SW480 (cell line): Measurements from ENCODE around the gene BFSP2.

Experiments
- DNase-seq: peaks from one replicate; pipeline ENCODE4 v3.0.0-alpha.2; 2016; ENCODE audit warnings: low spot score

BFSP2 gene

GRCh38 chr3:133383741-133384140 is 16.1 kb upstream of the BFSP2 start:
- no peak for DNase-seq

GRCh38 chr3:133384331-133385027 is 15.4 kb upstream of the BFSP2 start:
- DNase-seq: peak; percentile 50

- DNase-seq: no peak
Measured at GRCh38 chr3:133386876-133387275, 13.0 kb upstream of the BFSP2 start.

DNA sequence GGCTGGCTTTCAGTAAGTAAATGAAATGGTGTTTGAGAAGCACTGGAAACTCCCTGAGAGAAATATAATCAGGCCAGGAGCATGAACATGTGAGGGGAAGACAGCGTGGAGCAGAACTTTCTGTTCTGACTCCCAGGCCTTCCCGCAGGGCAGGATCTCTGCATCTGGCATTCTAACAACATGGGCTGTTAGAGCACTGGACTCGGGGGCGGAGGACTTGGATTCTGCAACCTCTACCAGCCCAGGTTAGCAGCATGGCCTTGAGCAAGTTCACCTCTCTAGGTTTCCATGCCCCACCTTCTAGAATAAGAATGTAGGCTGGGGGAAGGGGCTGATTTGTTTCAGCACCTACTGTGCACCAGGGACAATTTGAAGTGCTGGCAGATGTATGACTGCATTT is 12.5 kb upstream of the BFSP2 start:
- no peak for DNase-seq

- DNase-seq: no peak
Measured at GRCh38 chr3:133388696-133389395, 11.0 kb upstream of the BFSP2 start.

- no peak for DNase-seq
Measured at GRCh38 chr3:133390715-133391114, 9.1 kb upstream of the BFSP2 start.

DNA sequence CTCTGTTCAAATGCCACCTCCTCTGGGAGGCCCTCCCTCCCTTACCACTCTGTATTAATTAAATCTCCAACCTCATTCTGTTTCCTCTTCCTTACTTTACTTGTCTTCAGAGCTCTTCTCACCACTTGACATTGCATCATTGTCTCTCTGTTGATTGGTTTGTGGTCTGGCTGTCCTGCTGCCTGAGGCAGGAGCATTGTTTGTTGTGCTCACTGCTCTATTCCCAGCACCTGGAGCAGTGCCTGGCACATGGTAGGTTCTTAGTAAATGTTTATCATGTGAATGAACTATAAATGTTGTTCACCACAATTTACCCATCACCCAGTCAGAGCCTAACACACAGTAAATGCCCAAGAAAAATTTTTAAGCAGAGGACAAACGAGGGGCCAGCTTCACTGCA is 6.7 kb upstream of the BFSP2 start:
- DNase-seq: no peak

DNA sequence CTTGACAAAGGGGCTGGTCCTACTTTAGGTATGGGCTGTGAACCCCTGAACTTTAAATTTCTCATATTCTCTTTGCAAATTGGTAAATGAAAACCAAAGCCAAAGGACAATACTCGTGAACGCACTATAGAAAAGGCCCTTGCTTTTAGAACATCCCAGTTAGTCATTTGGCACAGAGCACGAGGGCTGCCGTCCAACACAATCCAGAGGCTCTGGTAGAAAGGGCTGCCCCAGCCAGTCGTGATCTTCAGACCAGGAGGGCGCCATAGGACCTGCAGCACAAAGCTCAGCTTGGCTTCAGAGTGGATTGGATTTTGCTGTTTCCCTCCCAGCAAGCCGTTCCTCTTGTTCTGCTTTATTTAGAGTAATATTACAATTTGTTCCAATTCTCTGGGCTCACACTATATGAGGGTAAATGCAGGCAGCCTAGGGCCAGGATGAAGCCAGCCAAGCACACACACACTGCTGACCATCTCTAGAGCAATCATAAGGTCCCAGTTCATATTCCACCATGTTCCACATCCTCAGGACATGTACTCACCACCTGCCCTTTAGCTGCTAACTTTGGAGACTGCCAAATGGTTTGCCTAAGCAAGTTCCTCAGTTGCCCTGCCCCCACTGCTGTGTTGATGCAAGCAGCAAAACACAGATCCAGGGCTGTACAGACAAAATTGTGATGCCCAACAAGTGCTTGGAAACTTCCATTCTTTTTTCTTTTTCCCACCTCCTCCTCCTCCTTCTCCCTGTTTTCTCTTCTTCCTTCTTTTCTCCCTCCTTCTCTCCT is 6.0 kb upstream of the BFSP2 start:
- no peak for DNase-seq

GRCh38 chr3:133394561-133395311 is 5.1 kb upstream of the BFSP2 start:
- no peak for DNase-seq

DNA sequence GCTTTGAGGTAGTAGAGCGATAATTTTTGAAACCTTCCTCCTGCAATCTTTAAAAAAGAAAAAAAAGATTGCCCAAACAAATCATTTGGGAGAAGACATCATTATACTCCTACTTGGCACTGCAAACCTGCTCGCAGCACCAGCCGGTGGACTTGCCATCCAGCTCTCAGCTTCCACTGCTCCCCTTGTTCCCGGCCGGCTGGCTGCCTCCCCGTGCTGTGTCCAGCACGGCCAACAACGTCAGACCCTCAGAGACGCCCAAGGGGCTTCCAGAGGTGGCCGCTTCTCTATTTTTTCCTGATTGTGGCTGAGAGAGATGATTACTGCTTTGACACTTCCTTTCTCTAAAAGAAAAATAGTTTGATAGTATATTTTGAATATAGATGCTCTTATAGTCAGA is 3.0 kb upstream of the BFSP2 start:
- DNase-seq: no peak

- no peak for DNase-seq
Measured at GRCh38 chr3:133401374-133402135, 1.7 kb downstream of the BFSP2 start.

- no peak for DNase-seq
Measured at GRCh38 chr3:133404920-133405319, 5.1 kb downstream of the BFSP2 start.

DNA sequence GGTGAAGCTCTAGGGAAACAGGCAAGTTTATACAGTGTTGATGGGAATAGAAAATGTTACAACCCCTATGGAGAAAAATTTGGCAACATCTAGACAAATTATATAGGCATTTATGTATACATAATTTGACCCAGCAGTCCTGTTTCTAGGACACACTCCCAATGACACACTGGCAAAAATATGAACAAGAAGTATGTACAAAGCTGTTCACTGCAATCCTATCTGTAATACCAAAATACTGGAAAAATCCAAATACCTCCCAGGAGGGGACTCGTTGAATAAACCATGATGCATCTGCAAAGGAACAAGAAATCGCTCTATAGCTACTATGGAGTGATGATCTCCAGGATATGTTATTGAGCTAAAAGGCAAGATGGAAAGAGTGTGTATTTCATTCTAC is 8.5 kb downstream of the BFSP2 start:
- DNase-seq: no peak

DNA sequence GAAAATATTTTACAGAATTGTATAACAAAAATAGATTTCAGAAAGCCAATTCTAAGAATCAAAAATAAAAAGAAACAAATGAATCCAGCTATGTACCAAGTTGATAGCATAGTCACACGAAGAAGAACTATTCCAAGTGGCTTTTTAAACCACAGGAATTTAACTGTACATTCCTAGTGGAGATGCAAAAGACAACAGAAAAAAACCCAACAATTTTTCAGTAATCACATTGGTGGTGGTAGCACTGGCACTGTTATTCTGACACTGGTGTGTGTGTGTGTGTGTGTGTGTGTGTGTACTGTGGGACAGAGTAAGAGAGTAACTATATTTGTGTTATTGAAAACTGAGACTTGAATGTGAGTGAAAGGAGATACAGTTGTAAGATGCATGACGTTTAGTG is 9.1 kb downstream of the BFSP2 start:
- peak; percentile 27 for DNase-seq

- DNase-seq: peak; percentile 28
Measured at GRCh38 chr3:133410191-133410892, 10.5 kb downstream of the BFSP2 start.

- DNase-seq: no peak
Measured at GRCh38 chr3:133412183-133413132, 12.6 kb downstream of the BFSP2 start.

DNA sequence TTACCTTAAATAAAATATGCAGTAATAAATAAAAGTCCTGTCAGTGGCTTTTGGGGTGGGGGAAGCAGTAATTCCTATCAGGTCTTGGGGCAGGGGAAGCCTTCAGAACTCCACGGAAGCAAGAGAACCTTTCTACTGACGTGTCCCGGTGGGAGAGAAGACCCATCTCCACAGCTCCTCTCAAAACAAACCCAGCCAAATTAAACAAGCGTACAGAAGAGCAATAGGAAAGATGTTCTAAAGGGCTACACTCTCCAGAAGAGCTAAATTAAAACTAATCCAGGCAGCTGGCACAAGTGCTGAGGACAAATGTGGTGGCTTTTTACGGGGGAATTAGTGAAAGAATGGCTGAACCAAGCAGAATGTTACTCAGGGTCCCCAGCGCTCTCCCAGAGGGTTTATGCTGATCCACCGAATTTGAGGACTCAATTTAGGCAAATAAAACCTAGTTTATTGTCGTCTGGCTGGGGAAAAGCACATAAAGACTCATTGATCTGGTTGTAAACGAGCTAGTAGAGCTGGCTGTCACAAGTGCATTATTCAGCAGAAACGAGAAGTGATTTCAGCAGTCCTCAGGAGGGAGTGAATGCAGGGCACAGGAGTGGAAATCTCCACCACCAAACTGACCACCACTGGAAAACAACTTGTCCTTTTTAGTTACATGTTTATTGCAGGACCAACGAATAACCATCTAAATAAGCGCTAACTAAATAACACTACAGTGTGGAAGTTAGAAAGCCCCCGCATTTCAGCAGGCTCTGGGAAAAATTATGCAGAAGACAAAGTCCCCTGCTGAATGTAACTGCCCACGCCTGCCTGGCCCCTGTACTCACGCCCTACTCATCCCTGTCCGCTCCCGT is 13.5 kb downstream of the BFSP2 start:
- DNase-seq: peak; percentile 50

GRCh38 chr3:133414021-133414392 is 14.2 kb downstream of the BFSP2 start:
- no peak for DNase-seq

DNA sequence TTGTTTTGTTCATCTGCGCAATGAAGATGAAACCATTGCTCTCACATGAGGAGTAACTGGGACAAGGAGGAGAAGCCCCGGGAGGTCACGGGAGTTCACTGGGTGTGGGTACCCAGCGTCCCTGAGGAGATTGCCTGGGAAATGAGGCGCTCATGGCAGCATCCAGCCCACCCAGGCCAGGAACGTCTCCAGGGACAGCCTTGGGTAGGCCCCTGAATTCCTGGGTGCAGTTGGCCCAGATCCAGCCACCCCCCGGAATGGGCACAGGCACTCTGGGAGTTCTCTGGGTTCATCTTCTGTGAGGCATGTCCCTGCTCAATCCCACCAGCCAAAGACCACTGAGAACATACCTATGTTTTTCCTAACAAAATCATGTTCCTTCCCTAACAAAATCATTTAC is 18.5 kb downstream of the BFSP2 start:
- no peak for DNase-seq
